Measurements from ENCODE around the gene FKBP10. TPM values are rescaled to one million over a fixed set of nuclear protein-coding genes. Genes with fewer than 3 reads are reported as not detected.
"Not testable (repeated sequence)": the region's sequence is repeated elsewhere in the genome, so short reads cannot be mapped to it uniquely, and the experiment has no call there.

FKBP10 gene
- total RNA-seq, 1 experiment from 2014 or later: 143 TPM

DNA sequence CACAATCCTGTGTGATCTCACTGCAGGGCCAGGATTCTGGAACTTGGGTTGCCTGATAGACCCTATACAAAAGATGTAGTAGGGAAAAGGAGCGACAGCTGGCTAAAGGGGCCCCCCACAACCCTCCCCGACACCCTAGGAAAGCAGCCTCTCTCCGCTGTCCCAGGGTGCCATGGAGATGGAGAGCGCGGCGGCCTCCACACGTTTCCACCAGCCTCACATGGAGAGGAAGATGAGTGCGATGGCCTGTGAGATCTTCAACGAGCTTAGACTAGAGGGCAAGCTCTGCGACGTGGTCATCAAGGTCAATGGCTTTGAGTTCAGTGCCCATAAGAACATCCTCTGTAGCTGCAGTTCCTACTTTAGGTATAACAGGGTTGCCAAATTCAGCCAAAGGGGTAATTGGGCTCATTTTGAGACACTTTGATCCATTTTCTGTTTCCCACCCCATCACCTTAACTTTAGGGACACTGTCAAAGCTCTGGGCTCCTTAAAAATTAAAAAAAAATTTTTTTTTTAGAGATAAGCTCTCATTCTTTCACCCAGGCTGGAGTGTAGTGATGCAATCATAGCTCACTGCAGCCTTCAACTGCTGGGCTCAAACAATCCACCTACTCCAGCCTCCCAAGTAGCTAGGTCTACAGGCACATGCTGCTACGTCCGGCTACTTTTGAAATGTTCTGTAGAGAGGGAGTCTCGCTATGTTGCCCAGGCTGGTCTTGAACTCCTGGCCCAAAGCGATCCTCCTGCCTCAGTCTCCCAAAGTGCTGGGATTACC, 25.1 kb downstream of the FKBP10 start, which contains the start of gene KLHL10:
TSS of gene KLHL10 (plus strand) at position 65 of the 778 bp plus-strand sequence. CDS start at position 173, 108 bp downstream.
- CTCF ChIA-PET: interaction anchor here (0.6 kb wide), 2 partner anchors 21 to 84 kb away, joined by 4 to 6 read pairs; no protein-coding TSS in a partner anchor
- Histone ChIP-seq H3K9me2 (ENCODE audit: insufficient read depth) (no peaks in the 10 kb centered on the region), H3K36me3 (ENCODE audit: low read depth) (no peaks in the 10 kb centered on the region), H4K20me1 (ENCODE audit: insufficient read depth) (no peaks in the 10 kb centered on the region), H3K9me3 (ENCODE audit: insufficient read depth, low read depth) (no peaks in the 10 kb centered on the region), H3K27ac (no peak within 1 kb of the TSS), H3F3A (ENCODE audit: insufficient read depth, low read depth) (no peaks in the 10 kb centered on the region; the same call in 1 of the 2 replicates), H3K4me3 (peak within 1 kb of the TSS; percentile 93; the same call in 1 of the 2 replicates), H3K27me3 (ENCODE audit: insufficient read depth, low read depth) (no peaks in the 10 kb centered on the region), H2AFZ (peak within 1 kb of the TSS; percentile 96), H3K4me1 (replicated peaks; ENCODE audit: insufficient read depth) (peaks cover 11% of the 10 kb centered on the region), H3K4me2 (peak within 1 kb of the TSS; percentile 93), H3K79me2 (ENCODE audit: low read depth) (0 out of 2 replicates have a peak, but pooled peaks cover 8% of the 10 kb centered on the region)
- BruUV-seq (replicated peaks): no TSS peak
- intact Hi-C loops (cut with micrococcal nuclease; ENCODE audit: unreplicated experiment): no loop called here
- no peak for DNase-seq
- POLR2A ChIA-PET (ENCODE audit: unreplicated experiment): interaction anchor here (0.6 kb wide), 1 partner anchor 83 kb away, joined by 7 read pairs; no protein-coding TSS in a partner anchor
- TF ChIP-seq EZH2 (IDR thresholded peaks at IDR 0.05; ENCODE audit: low read depth): no peak
- TF ChIP-seq, protein P1, sequence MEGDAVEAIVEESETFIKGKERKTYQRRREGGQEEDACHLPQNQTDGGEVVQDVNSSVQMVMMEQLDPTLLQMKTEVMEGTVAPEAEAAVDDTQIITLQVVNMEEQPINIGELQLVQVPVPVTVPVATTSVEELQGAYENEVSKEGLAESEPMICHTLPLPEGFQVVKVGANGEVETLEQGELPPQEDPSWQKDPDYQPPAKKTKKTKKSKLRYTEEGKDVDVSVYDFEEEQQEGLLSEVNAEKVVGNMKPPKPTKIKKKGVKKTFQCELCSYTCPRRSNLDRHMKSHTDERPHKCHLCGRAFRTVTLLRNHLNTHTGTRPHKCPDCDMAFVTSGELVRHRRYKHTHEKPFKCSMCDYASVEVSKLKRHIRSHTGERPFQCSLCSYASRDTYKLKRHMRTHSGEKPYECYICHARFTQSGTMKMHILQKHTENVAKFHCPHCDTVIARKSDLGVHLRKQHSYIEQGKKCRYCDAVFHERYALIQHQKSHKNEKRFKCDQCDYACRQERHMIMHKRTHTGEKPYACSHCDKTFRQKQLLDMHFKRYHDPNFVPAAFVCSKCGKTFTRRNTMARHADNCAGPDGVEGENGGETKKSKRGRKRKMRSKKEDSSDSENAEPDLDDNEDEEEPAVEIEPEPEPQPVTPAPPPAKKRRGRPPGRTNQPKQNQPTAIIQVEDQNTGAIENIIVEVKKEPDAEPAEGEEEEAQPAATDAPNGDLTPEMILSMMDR (conservative IDR thresholded peaks at IDR 0.05): no peak

DNA sequence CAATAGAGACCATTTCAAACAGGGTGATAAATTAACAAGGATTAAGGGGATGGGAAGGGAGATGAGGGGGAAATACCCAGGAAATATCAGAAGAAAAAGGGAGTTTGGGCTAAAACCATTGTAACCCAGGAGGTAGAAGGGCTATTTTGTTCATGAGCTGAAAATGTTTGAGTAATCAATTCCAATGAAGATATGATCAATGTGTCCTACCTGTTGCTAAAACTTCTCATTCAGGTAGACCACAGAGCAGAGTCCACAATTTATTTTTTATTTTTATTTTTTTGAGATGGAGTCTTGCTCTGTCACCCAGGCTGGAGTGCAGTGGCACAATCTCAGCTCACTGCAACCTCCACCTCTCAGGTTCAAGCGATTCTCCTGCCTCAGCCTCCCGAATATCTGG, 26.6 kb downstream of the FKBP10 start:
- intact Hi-C loops (cut with micrococcal nuclease; ENCODE audit: unreplicated experiment); H2AFZ ChIP-seq; H3K9me2 ChIP-seq (ENCODE audit: insufficient read depth); H3K27me3 ChIP-seq (ENCODE audit: insufficient read depth, low read depth); DNase-seq; H3K36me3 ChIP-seq (ENCODE audit: low read depth); H3K4me3 ChIP-seq; H3K79me2 ChIP-seq (ENCODE audit: low read depth); POLR2A ChIA-PET (ENCODE audit: unreplicated experiment); BruUV-seq (replicated peaks); H3F3A ChIP-seq (ENCODE audit: insufficient read depth, low read depth); H4K20me1 ChIP-seq (ENCODE audit: insufficient read depth); H3K27ac ChIP-seq; H3K9me3 ChIP-seq (ENCODE audit: insufficient read depth, low read depth); H3K4me2 ChIP-seq; CTCF ChIA-PET: not testable (repeated sequence)
- peaks cover 11% of the 10 kb centered on the region for H3K4me1 ChIP-seq (replicated peaks; ENCODE audit: insufficient read depth)

DNA sequence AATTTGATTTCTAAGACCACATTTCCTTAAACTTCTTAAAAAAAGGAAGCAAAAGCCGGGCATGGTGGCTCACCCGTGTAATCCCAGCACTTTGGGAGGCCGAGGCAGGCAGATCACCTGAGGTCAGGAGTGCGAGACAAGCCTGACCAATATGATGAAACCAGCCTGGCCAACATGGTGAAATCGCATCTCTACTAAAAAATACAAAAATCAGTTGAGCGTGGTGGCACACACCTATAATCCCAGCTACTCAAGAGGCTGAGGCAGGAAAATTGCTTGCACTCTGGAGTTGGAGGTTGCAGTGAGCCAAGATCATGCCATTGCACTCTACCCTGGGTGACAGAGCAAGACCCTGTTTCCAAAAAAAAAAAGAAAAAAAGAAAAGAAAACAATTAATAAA, 28.0 kb downstream of the FKBP10 start:
- intact Hi-C loops (cut with micrococcal nuclease; ENCODE audit: unreplicated experiment); DNase-seq; POLR2A ChIA-PET (ENCODE audit: unreplicated experiment): not testable (repeated sequence)

DNA sequence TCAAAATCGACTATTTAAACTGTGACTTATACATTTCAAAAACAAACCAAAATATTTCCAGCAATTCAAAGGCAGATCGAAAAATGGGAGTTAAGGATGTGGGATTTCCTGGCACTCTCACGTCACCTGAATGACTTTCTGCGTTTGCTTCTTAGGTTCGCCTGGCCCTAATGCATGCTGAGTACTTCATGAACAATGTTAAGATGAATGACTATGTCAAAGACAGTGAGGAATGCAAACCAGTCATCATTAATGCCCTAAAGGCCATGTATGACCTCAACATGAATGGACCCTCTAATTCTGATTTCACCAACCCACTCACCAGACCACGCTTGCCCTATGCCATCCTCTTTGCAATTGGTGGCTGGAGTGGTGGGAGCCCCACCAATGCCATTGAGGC, 32.2 kb downstream of the FKBP10 start:
- no peak overlapping the region for H3K4me2 ChIP-seq
- H3K4me3 ChIP-seq: no peak overlapping the region
- H3K4me1 ChIP-seq (replicated peaks; ENCODE audit: insufficient read depth): no peaks in the 10 kb centered on the region
- intact Hi-C loops (cut with micrococcal nuclease; ENCODE audit: unreplicated experiment): no loop called here
- H3K9me3 ChIP-seq (ENCODE audit: insufficient read depth, low read depth): no peaks in the 10 kb centered on the region
- H3K27me3 ChIP-seq (ENCODE audit: insufficient read depth, low read depth): no peaks in the 10 kb centered on the region
- ChIA-PET POLR2A (ENCODE audit: unreplicated experiment) (no interaction called here), CTCF (no interaction called here)
- no TSS peak for BruUV-seq (replicated peaks)
- no peak for DNase-seq
- peaks cover 8% of the 10 kb centered on the region; the same call in 1 of the 2 replicates for H3F3A ChIP-seq (ENCODE audit: insufficient read depth, low read depth)
- TF ChIP-seq, protein P1 (conservative IDR thresholded peaks at IDR 0.05): no peak
- no peak for TF ChIP-seq EZH2 (IDR thresholded peaks at IDR 0.05; ENCODE audit: low read depth)
- no peaks in the 10 kb centered on the region for H3K9me2 ChIP-seq (ENCODE audit: insufficient read depth)
- peaks cover 12% of the 10 kb centered on the region; the same call in 1 of the 2 replicates for H3K79me2 ChIP-seq (ENCODE audit: low read depth)
- peaks cover 20% of the 10 kb centered on the region for H4K20me1 ChIP-seq (ENCODE audit: insufficient read depth)
- H3K36me3 ChIP-seq (ENCODE audit: low read depth): no peaks in the 10 kb centered on the region
- H3K27ac ChIP-seq: no peak overlapping the region
- H2AFZ ChIP-seq: no peak overlapping the region

More for the DNA sequence above, 28.0 kb downstream of the FKBP10 start:
- H3F3A ChIP-seq (ENCODE audit: insufficient read depth, low read depth); CTCF ChIA-PET; H2AFZ ChIP-seq; H3K27me3 ChIP-seq (ENCODE audit: insufficient read depth, low read depth); H3K4me2 ChIP-seq; H3K36me3 ChIP-seq (ENCODE audit: low read depth); H3K4me1 ChIP-seq (replicated peaks; ENCODE audit: insufficient read depth); H3K27ac ChIP-seq; H3K9me2 ChIP-seq (ENCODE audit: insufficient read depth); H4K20me1 ChIP-seq (ENCODE audit: insufficient read depth); H3K79me2 ChIP-seq (ENCODE audit: low read depth); H3K9me3 ChIP-seq (ENCODE audit: insufficient read depth, low read depth); BruUV-seq (replicated peaks); H3K4me3 ChIP-seq: not testable (repeated sequence)
